Measurements from ENCODE around the gene GPR17.

GPR17 gene, protein sequence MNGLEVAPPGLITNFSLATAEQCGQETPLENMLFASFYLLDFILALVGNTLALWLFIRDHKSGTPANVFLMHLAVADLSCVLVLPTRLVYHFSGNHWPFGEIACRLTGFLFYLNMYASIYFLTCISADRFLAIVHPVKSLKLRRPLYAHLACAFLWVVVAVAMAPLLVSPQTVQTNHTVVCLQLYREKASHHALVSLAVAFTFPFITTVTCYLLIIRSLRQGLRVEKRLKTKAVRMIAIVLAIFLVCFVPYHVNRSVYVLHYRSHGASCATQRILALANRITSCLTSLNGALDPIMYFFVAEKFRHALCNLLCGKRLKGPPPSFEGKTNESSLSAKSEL

DNA sequence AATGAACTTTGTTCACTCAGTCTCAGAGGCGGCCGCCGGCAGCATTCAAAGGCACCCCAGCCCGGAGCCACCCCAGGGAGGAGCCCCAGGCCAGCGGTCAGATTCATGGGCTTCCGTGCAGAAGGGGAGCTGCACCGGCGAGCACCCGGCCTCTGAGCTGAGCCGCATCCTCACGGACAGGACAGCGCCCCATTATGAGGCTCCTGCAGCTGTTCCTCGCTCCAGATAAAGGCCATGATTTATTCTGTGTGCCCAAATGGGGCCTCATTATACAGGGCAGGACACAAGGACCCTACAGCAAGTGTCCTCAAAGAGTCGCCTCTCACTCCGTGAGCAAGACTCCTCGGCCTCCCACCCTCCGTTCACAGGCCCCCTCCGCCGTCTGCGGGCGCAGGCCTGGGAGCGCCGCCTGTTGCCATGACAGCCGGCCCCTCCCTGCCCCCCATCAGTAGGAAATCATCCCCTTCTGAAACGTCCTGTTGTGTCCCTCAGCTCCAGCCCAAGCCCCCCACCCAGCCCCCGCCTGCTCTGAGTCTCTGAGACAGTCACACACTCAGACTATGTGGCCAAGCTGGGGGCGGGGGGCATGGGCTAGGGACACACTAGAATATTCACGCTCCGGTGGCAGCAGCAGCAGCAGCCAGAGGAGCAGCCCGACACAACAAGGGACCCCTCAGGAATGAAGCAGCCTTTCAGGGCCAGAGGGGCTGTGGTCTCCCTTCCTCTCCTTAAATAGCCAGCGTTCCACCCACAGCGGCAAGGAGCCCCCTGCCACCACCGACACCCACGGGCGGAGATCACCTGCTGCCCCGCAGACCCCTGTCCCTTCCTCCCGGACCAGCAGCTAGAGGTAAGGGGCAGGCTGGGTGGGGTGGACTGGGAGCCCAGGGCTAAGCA lies at the start of gene GPR17:
Gene GPR17 (plus strand): TSS at position 759 of the 897 bp plus-strand sequence. CDS start 4,583 bp downstream, outside the sequence.
- no peak for DNase-seq

DNA sequence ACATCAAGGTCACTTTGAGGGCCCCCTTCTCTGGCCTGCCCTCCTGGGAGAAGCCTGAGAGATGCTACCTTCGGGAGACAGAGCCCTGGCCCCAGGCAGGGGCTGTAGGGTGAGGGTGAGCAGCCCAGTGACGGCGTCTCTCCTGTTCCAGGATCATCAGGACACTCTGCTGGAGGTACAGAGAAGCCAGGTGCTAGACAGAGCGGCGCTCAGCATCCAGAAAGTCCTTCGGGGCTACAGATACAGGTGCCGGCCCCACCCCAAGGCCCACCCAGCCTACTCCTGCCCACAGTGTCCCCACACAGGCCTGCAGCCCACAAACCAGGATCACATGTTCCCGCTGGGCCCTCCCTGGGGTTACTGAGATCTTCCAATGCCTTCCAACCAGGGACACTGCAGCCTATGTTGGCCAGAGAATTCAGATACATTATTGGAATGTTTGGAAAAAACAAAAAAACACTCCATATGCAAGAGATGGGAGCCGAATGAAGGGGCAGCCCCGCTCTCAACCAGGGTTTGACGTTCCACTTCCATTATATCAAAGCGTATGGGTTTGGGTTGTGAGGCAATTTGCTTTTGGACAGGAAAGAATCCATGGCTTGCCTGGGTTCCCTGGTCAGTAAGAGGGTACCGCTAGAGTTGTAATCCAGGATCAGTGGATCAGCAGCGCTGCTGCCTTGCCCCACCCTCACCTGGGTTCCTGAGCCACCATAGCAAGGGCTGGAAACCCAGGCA lies 49.5 kb upstream of the GPR17 start:
- DNase-seq, result no peak

DNA sequence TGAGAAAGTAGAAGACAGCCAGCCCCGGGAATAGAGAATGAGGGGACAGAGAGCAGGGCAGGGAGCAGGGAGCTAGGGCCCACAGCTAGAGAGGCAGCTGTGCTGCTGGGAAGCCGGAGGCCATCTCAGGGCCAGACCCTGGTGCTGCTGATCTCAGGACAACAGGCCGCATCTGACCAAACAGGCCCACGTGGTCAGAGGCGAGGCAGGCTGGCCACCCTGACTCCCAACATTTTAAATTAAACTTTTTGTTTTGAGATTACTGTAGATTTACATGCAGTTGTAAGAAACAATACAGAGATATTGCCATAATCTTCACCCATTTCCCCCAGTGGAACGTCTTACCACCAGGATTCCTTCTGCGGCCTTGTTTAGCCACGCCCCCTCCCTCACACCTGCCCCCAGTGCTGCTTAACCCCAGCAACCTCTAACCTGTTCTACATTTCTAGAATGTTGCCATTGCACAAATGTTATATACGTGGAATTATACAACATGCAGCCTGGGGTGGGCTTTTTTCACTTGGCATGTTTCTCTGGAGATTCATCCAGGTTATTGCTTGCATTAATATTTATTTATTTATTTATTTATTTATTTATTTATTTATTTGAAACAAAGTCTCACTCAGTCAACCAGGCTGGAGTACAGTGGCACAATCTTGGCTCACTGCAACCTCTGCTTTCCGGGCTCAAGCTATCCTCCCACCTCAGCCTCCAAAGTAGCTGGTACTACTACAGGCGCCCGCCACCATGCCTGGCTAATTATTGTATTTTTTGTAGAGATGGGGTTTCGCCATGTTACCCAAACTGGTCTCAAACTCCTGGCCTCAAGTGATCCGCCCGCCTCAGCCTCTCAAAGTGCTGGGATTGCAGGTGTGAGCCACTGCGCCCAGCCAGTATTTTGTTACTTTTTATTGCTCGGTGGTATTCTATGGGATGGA lies 48.6 kb upstream of the GPR17 start:
- DNase-seq, result no peak

DNA sequence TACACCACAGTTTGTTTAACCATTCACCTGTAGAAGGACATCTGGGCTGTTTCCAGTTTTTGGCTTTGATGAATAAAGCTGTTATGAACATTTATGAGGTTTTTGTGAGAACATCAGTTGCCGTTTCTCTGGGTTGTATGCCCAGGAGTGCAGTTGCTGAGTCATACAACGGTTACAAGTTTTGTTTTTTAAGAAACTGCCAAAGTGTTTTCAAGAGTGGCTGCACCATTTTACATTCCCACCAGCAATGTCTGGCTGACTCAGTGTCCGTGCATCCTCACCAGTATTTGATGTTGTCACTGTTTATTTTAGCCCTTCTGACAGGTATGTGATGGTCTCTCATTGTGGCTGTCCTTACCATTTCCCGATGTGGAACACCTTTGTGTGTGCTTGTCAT lies 48.0 kb upstream of the GPR17 start:
- DNase-seq, result no peak

DNA sequence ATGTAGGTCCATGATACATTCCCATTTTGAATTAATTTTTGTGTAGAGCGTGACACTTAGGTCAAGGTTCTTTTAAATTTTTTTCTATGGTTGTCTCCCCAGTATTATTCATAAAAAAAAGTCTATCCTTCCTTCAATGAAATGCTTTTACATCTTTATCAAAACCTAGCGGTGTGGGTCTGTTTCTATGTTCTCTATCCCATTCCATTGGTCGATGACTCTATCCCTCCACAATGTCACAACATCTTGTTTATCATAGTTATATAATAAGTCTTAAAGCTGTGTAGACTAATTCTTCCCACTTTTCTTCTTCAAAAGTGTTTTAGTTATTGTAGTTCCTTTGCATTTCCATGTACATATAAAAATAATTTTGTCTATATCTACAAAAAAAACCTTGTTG lies 47.2 kb upstream of the GPR17 start:
- no peak for DNase-seq

DNA sequence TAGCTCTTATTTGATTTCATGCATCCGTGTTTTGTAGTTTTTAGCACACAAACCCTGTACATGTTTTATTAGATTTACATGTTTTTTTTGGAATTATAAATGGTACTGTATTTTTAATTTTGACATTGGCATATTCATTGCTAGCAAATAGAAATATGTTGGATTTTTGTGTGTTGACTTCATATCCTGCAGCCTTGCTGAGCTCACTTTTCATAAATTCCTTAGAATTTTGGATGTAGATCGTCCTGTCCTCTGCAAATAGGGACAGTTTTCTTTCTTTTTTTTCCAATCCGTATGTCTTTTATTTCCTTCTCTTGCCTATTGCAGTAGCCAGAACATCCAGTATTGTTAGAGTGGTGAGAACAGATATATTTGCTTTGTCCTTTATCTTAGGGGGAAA lies 46.7 kb upstream of the GPR17 start:
- no peak for DNase-seq

DNA sequence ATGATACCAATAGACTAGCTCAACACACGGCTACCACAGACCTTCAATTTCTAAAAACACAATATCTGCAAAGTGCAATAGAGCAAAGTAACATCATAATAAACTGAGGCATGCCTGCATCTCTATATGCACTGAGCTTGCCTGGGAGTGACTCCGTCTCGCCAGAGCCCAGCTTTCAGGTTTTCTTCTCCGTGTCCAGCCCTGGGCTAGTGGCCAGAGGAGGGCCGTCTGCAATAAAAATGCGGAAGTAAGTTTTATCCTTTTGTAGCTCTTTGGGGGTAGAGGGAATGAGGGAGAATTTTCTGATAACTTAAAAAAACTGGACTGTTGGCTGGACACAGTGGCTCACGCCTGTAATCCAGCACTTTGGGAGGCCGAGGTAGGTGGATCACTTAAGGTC lies 41.0 kb upstream of the GPR17 start:
- no peak for DNase-seq

DNA sequence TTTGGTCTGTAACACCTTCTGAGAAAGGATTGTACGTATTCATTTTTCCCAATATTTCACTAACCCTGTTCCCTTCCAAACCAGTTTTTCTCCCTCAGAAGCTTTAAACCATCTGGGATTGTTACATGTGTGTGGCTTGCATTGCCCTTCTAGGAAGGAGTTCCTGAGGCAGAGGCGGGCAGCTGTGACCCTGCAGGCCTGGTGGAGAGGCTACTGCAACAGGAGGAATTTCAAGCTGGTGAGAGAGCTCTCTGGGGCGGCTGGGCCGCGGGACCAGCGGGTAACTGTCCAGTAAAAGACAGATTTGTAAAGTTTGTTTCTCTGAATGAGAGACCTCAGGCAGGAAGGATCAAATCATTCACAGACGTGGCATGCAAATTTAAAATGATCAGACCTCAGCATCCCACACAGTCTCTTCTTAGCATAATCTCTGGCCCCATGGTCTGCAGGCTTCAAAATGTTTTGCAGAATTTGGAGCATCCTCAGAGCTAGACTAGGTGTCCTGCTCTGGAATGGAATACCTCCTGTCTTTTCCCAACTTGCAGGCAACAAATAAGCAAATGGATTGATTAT lies 40.2 kb upstream of the GPR17 start:
- no peak for DNase-seq

DNA sequence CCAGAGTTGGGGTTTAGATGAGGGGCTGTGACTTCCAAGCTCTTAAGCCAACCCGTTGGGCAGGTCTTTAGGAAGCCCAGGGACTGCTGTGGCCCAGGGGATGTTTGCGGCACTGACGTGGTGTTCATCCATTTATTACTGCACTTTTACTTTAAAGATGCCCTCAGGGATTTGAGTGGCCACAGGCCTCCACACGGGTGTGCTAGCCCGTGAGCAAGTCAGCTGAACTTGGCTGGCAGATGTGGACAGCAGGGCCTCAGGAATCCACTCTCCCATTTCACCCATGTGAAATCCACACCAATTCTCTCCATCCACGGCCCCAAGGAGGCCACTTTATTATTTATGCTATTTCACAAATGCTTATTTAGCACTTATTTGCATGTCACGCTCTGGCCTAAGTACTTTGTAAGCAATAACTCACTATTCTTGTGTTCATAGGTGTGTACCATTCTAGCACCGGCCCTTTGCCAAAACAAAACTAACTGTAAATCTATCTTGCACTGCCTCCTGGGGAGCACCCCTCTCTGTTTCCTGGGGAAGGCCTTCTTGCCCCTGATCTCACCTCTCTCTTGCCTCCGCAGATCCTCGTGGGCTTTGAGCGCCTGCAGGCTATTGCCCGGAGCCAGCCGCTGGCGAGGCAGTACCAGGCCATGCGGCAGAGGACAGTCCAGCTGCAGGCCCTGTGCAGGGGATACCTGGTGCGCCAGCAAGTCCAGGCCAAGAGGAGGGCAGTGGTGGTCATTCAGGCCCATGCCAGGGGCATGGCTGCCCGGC lies 39.1 kb upstream of the GPR17 start:
- no peak for DNase-seq

DNA sequence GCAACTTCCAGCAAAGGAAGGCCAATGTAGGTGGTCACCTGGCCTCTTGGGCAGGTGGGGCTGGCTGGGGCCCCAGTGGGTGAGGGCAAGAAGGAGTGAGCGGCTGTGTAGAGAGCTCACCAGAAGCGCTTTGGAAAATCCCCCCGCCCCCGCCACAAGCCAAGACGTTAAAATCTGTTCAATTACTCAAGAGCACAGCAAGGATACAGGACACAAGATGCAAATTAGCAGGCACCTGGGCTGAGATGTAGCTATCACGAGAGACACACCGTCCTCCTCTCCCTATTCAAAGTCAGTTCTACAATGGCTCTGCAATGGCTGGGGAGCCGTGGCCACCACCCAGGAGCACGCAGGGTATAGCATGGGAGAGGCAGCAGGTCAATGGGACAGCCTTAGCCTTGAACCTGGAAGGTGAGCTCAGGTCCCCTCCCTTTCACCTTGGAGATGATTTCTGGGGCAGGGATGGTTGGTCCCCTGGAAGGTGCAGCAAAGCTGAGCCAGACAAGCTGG lies 38.5 kb upstream of the GPR17 start:
- no peak for DNase-seq

DNA sequence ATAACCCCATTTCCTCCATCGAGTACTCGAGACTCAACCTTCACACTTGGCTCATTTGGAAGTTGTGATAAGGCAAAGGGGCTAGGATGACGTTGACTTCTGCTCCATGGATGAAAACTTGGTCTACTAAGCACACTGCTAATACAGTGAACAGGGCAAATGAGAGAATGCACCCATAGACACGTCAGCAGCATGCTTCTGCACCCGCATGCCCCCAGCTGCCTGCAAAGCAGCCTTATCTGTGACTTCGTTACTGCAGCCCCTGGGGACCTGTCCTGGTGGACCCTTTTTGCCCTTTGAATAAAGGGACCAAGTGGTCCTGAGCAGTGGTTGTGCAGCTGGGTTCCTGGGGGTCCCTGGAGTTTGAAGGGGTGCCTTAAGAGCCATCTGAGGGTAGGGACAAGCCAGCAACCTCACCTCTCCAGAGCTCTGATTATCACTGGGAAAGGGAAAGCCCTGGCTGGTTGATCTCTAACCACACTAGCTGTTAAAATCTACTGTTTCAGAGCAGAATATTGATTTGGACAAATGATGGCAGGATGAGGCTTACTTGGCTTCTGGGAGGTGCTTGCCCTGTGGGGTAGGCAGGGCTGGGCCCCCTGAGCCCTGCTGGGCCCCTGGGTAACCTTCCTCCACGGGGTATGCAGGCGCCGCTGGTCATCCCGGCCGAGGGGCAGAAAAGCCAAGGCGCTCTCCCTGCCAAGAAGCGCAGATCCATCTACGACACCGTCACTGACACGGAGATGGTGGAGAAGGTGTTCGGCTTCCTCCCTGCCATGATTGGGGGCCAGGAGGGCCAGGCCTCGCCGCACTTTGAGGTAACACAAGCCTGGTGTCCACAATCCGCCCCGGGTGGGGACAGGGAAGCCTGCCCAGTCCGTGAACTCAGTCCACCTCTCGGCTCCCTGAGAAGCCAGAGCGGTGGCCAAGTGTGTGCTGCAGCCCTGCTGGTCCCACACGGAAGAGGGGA lies 37.6 kb upstream of the GPR17 start:
- no peak for DNase-seq

DNA sequence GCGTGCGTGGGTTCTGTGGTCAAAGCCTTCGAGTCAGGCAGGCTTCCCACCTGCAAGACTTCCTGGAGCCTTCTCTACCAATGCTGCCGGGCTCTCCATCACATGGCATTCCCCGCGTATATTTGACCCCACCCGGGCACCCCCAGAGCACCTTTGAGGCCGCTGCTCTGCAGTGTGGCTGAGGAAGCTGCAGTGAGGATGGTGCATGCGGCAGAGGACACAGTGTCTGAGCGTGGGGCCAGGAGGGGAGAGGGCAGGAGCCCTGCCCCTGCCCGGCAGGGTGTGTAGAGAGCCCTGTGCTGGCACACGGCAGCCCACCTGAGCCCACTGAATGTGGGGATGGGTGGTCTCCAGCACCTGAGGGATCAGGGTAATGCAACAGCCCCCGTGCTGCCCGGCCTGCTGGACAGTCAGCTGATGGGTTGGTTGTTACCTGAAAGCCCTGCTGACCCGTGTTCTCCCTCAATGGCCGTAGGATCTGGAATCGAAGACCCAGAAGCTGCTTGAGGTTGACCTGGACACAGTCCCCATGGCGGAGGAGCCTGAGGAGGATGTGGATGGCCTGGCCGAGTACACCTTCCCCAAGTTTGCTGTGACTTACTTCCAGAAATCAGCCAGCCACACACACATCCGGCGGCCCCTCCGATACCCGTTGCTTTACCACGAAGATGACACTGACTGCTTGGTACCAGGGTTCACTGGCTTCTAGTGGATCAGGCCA lies 36.8 kb upstream of the GPR17 start:
- DNase-seq, result no peak

DNA sequence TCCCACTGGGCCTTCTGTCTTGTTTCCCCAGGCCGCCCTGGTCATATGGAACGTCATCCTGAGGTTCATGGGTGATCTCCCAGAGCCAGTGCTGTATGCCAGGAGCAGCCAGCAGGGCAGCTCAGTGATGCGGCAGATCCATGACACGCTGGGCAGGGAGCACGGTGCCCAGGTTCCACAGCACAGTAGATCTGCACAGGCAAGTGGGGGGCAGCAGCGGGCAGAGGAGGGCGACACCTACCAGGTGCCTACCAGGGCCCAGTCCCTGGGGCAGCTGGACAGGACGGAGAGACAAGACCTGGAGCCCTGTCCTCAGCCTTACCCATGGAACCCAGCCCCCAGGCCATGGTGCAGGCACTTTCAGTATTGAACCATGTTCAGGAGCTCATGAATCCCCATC lies 36.1 kb upstream of the GPR17 start:
- no peak for DNase-seq

DNA sequence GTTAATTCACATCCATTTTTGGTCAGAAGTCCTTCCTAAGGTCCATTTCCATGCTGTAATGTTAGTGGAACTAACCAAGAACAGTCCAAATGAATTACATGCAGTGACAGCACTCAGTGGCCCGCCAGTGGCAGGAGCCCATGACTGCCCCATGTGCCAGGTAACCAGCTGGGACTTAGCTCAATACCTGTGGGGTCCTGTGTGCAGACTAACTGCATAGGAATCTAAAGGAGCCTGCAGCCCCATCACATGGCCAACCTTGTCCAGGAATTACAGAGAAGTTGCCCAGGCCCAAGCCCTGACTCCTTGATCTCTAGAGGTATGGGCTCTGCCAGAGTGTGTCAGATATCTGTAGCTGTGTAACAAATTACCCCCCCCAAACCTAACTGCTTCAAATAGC lies 35.4 kb upstream of the GPR17 start:
- no peak for DNase-seq

DNA sequence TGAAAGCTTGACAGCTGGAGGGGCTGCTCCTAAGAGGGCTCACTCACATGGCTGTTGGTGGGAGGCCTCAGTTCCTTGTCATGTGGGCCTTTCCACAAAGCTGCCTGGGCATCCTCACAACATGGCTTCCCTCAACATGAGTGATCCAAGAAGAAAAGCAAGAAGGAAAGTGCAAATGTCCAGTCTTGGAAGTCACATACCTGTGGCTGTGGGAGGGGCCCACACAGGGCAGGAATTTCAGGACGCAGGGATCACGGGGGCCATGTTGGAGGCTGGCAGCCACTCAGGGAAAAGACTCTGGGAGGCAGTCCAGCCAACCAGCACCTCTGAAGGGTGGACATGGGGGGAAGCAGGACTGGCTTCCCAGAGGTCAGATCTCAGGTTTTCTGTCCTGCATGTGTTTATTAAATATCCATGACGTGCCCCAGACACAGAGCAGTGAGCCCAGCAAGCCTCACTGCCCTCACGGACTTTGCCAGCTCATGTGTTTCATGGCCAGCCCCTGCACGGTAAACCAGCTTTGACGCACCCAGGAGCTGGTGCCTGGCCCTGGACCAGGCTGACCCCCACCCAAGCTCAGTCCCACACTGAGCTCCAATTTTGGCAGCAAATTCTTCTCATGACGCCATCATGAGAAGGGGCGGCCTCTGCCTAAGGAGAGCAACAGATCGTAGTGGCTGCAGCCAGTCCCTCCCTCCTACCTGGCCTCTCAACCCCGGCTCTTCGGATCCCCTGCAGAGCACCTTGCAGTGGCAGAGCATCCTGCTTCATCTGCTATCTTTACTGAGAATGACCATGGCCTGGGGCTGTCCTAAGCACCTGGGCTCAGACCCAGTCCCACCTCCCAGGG lies 34.7 kb upstream of the GPR17 start:
- DNase-seq, result no peak

DNA sequence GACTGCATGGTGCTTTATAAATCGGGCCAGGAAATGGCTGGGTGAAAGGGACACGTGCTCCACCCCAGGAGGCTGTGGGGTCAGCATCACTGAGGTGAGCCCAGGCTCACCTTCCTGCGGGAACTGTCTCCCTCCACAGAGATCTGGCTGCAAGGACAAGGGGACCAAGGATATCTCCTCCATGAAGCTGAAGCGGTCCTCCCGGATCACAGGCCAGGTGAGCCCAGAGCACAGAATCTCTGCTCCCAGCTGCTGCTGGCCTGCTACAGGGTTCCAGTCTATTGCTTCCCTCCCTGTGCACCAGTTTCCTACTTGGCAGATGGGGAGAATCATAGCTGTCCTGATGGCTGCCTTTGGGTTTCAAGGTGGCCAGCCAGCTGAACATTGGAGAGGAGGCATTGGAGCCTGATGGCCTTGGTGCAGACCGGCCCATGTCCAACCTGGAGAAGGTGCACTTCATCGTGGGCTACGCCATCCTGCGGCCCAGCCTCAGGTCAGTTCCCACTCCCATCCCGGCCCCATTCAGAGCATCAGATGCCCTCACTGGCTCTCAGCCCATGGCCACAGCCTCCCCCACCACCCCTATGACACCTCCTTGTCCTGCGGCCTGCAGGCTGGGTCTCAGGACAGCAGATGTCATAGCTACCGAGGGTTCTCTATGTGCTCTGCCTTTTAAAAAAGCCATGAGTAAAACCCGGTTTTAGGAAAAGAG lies 33.7 kb upstream of the GPR17 start:
- DNase-seq, result no peak

DNA sequence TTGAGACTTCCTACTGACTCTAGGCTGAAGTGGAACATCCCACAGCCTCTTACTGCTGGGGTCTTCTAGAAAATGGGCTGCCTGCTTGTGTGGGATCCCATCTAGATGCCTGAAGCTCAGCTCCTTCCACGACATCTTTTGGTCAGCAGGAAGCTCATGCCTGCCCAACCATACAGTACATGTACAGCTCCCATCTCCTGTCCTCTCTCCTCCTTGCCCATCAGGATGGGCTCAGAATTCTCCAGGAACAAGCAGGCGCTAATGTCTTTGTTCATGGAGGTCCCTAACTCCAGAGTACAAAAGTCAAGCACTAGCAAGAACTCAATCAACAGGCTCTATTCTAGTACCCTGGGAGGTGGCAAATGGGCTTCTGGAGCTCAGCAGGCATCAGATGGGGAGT lies 31.7 kb upstream of the GPR17 start:
- DNase-seq, result no peak

Data from CD4-positive, alpha-beta T cell treated with Interleukin-21 for 1 hour (primary cell).